ENCODE results near the gene D2HGDH.
"Not testable (repeated sequence)": the region's sequence is repeated elsewhere in the genome, so short reads cannot be mapped to it uniquely, and the experiment has no call there.

The D2HGDH gene

DNA sequence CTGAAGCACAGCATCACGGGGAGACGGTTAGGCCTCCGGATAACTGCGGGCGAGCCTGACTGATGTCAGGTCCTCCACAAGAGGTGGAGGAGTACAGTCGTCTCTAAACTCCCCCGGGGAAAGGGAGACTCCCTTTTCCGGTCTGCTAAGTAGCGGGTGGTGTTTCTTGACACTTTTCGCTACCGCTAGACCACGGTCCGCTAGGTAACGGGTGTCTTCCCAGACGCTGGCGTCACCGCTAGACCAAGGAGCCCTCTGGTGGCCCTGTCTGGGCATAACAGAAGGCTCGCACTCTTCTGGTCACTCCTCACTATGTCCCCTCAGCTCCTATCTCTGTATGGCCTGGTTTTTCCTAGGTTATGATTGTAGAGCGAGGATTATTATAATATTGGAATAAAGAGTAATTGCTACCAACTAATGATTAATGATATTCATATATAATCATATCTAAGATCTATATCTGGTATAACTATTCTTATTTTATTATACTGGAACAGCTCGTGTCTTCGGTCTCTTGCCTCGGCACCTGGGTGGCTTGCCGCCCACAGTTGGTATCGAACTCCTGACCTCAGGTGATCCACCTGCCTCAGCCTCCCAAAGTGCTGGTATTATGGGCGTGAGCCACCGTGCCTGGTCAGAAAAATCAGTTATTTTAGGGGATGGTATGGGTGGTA is 1.8 kb upstream of the D2HGDH start:
- not testable (repeated sequence) for H3K9me3 ChIP-seq, H3K27ac ChIP-seq, H3K27me3 ChIP-seq
- peak in 1 of 2 donors; percentile 49 for DNase-seq
- TF ChIP-seq CTCF (IDR thresholded peaks at IDR 0.05), result peak; percentile 59 to 67
- intact Hi-C loops (cut with DNase I; ENCODE audit: low total_unique reads), result loop anchor here (5.0 kb wide), 1 partner anchor 45 kb away; the partner anchor contains the start of gene DTYMK
- peaks cover 0 to 17% (median 13%) of the 10 kb centered on the region in 4 donors for H3K4me1 ChIP-seq
- H3K4me3 ChIP-seq, result peak overlapping the region in 1 of 2 donors; percentile 29
- peaks cover 0 to 11% (median 0%) of the 10 kb centered on the region in 3 donors for H3K36me3 ChIP-seq

- peak overlapping the region; percentile 84 to 87 for H3K27ac ChIP-seq
- H3K36me3 ChIP-seq, result peaks cover 0 to 9% (median 0%) of the 10 kb centered on the region in 3 donors
- intact Hi-C loops (cut with DNase I; ENCODE audit: low total_unique reads), result loop anchor here (5.0 kb wide), 1 partner anchor 46 kb away; the partner anchor contains the start of gene DTYMK
- no peak for DNase-seq
- H3K9me3 ChIP-seq, result no peaks in the 10 kb centered on the region
- H3K4me1 ChIP-seq, result peaks cover 0 to 17% (median 13%) of the 10 kb centered on the region in 4 donors
- H3K27me3 ChIP-seq, result no peaks in the 10 kb centered on the region
- no peak for TF ChIP-seq CTCF (IDR thresholded peaks at IDR 0.05)
- H3K4me3 ChIP-seq, result peak overlapping the region; percentile 95 to 96
Observed at GRCh38 chr2:241733391-241734207, 831 bp upstream of the D2HGDH start.

- no peaks in the 10 kb centered on the region for H3K27me3 ChIP-seq
- H3K9me3 ChIP-seq, result no peaks in the 10 kb centered on the region
- H3K27ac ChIP-seq, result peak overlapping the region; percentile 84 to 87
- DNase-seq, result no peak
- peak overlapping the region; percentile 95 to 96 for H3K4me3 ChIP-seq
- peaks cover 0 to 12% (median 0%) of the 10 kb centered on the region in 3 donors for H3K36me3 ChIP-seq
- peaks cover 0 to 17% (median 13%) of the 10 kb centered on the region in 4 donors for H3K4me1 ChIP-seq
- TF ChIP-seq CTCF (IDR thresholded peaks at IDR 0.05), result no peak
- intact Hi-C loops (cut with DNase I; ENCODE audit: low total_unique reads), result loop anchor here (5.0 kb wide), 1 partner anchor 47 kb away; the partner anchor contains the start of gene DTYMK
Observed at GRCh38 chr2:241734208-241734466, 293 bp upstream of the D2HGDH start.

DNA sequence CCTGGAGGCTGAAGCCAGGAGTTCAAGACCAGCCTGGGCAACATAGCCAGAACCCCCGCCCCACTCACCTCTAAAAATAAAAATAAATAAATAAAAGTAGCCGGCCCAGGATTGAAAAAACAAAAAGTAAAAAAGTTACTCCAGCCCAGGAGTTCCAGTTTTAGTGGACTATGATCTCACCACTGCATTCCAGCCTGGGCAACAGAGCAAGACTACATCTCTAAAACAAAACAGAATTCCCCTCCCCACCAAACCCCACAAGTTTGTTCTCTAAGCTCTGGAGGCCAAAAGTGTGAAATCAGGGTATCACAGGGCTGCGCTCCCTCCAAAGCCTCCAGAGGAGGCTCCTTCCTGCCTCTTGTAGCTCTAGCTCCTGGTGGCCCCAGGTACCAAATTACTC is 1.7 kb downstream of the D2HGDH start:
- Histone ChIP-seq H3K27me3 (no peaks in the 10 kb centered on the region), H3K9me3 (no peaks in the 10 kb centered on the region), H3K4me1 (peaks cover 0 to 17% (median 13%) of the 10 kb centered on the region in 4 donors), H3K27ac (no peak overlapping the region), H3K36me3 (peaks cover 0 to 12% (median 0%) of the 10 kb centered on the region in 3 donors), H3K4me3 (no peak overlapping the region)
- DNase-seq, result no peak
- intact Hi-C loops (cut with DNase I; ENCODE audit: low total_unique reads), result no loop called here
- TF ChIP-seq CTCF (IDR thresholded peaks at IDR 0.05), result no peak

DNA sequence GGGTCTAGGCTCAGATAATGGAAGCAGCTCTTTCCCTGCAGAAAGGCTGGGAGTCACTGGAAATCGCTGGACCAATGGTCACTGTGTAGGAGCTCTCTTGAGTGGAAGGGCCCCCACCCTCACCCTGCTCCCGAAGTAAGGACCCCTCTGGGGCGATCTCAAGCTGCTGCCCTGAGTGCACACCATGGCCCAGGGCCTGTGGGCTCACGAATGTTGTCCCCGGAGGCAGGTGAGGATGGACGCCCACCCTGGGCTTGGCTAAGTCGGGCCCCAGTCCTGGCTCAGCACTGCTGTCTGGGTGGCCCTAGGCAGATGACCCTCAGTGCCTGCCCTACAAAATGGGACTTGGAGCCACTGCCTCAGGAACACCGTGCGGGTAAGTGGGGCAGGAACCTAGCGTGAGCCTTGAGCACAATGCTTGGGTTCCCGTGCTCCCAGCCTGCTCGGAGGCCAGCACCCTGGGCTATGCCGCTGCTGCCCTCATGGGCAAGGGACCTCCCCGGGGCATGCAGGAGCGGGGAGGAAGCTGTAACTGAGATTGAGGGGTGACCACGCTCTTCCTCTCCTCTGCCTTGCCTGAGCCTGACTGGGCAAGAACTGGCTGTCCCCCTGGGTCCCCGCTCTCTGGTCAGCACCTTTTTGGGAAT is 3.7 kb downstream of the D2HGDH start:
- intact Hi-C loops (cut with DNase I; ENCODE audit: low total_unique reads), result no loop called here
- DNase-seq, result no peak

More for the DNA sequence above, 3.7 kb downstream of the D2HGDH start:
- H3K9me3 ChIP-seq, result no peaks in the 10 kb centered on the region
- no peak overlapping the region for H3K27ac ChIP-seq
- peaks cover 0 to 21% (median 0%) of the 10 kb centered on the region in 3 donors for H3K36me3 ChIP-seq
- TF ChIP-seq CTCF (IDR thresholded peaks at IDR 0.05), result no peak
- peaks cover 0 to 17% (median 13%) of the 10 kb centered on the region in 4 donors for H3K4me1 ChIP-seq
- no peak overlapping the region for H3K4me3 ChIP-seq
- no peaks in the 10 kb centered on the region for H3K27me3 ChIP-seq
